ENCODE measurements around the gene PAM. TPM values are rescaled to one million over a fixed set of nuclear protein-coding genes. Genes with fewer than 3 reads are reported as not detected.
A peak's percentile ranks its signal among the peaks of the same experiment; 100 is the strongest.

PAM gene
- polyA plus RNA-seq, 1 donor from 2014 or later: 363 TPM

- Histone ChIP-seq H4K20me1 (ENCODE audit: insufficient read depth) (no peaks in the 10 kb centered on the region), H3K9ac (ENCODE audit: low read length) (no peak overlapping the region)
- no peak for TF ChIP-seq EZH2 (IDR thresholded peaks at IDR 0.05; ENCODE audit: borderline replicate concordance, insufficient read depth, low read length, poor library complexity, severe bottlenecking)
- TF ChIP-seq SMC3 (conservative IDR thresholded peaks at IDR 0.05; ENCODE audit: poor library complexity): no peak
- no peak for TF ChIP-seq REST (IDR thresholded peaks at IDR 0.05; ENCODE audit: borderline replicate concordance)
These were observed 40.4 kb downstream of the PAM start for GRCh38 chr5:102795526-102795925.

GRCh38 chr5:102796009-102796408, 40.9 kb downstream of the PAM start:
- Histone ChIP-seq H3K4me2 (ENCODE audit: low read length) (no peak overlapping the region), H4K20me1 (ENCODE audit: insufficient read depth) (no peaks in the 10 kb centered on the region)

More at GRCh38 chr5:102795526-102795925, 40.4 kb downstream of the PAM start:
- H3K27ac ChIP-seq (ENCODE audit: low read length): no peak overlapping the region
- H3K79me2 ChIP-seq (replicated peaks; ENCODE audit: insufficient read depth, low read length): peaks cover 3% of the 10 kb centered on the region
- H3F3A ChIP-seq (ENCODE audit: insufficient read depth, low read length, poor library complexity, severe bottlenecking): no peaks in the 10 kb centered on the region
- no peaks in the 10 kb centered on the region for H3K9me2 ChIP-seq (ENCODE audit: insufficient read depth, low read length)
- H3K4me2 ChIP-seq (ENCODE audit: low read length): no peak overlapping the region
- H3K27me3 ChIP-seq (ENCODE audit: insufficient read depth, low read depth, low read length): no peaks in the 10 kb centered on the region
- no peak overlapping the region for H2AFZ ChIP-seq (ENCODE audit: low read depth, low read length)
- no peaks in the 10 kb centered on the region for H3K9me3 ChIP-seq (ENCODE audit: low read length)
- no peak overlapping the region for H3K4me3 ChIP-seq (ENCODE audit: low read length)
- H3K36me3 ChIP-seq (ENCODE audit: insufficient read depth, low read length): no peaks in the 10 kb centered on the region

More at GRCh38 chr5:102796009-102796408, 40.9 kb downstream of the PAM start:
- no peak overlapping the region for H3K4me3 ChIP-seq (ENCODE audit: low read length)
- no peak overlapping the region for H2AFZ ChIP-seq (ENCODE audit: low read depth, low read length)
- H3K79me2 ChIP-seq (replicated peaks; ENCODE audit: insufficient read depth, low read length): peaks cover 3% of the 10 kb centered on the region
- peak overlapping the region; percentile 30 for H3K27ac ChIP-seq (ENCODE audit: low read length)
- no peaks in the 10 kb centered on the region for H3K36me3 ChIP-seq (ENCODE audit: insufficient read depth, low read length)
- H3F3A ChIP-seq (ENCODE audit: insufficient read depth, low read length, poor library complexity, severe bottlenecking): no peaks in the 10 kb centered on the region
- TF ChIP-seq SMC3 (conservative IDR thresholded peaks at IDR 0.05; ENCODE audit: poor library complexity) (no peak), TAF1 (IDR thresholded peaks at IDR 0.05; ENCODE audit: low read depth) (no peak), REST (IDR thresholded peaks at IDR 0.05; ENCODE audit: borderline replicate concordance) (no peak), POLR2AphosphoS5 (IDR thresholded peaks at IDR 0.05) (no peak), MXI1 (conservative IDR thresholded peaks at IDR 0.05; ENCODE audit: poor library complexity, severe bottlenecking) (no peak), RAD21 (conservative IDR thresholded peaks at IDR 0.05) (no peak), CTCF (IDR thresholded peaks at IDR 0.05; ENCODE audit: poor library complexity, severe bottlenecking) (no peak), EZH2 (IDR thresholded peaks at IDR 0.05; ENCODE audit: borderline replicate concordance, insufficient read depth, low read length, poor library complexity, severe bottlenecking) (no peak), EP300 (conservative IDR thresholded peaks at IDR 0.05; ENCODE audit: poor library complexity, severe bottlenecking) (no peak)
- H3K9me3 ChIP-seq (ENCODE audit: low read length): no peaks in the 10 kb centered on the region
- H3K9me2 ChIP-seq (ENCODE audit: insufficient read depth, low read length): no peaks in the 10 kb centered on the region
- H3K9ac ChIP-seq (ENCODE audit: low read length): no peak overlapping the region
- no peaks in the 10 kb centered on the region for H3K27me3 ChIP-seq (ENCODE audit: insufficient read depth, low read depth, low read length)

Data from neural cell (in vitro differentiated cells).